K562 (cell line): Measurements from ENCODE around the gene LITAF. TPM values are rescaled to one million over a fixed set of nuclear protein-coding genes. Genes with fewer than 3 reads are reported as not detected.

Experiments
- ETV5 ChIP-seq: sonication (generic); formaldehyde crosslinking; IDR thresholded peaks from 2 replicates; pipeline ENCODE4 v1.4.0; 2020; ENCODE audit warnings: low read depth, mild to moderate bottlenecking, missing genetic modification reagents
- MGA ChIP-seq: fragments of 450-650 bp; IDR thresholded peaks from 2 replicates; pipeline ENCODE4 v1.6.1; 2016; ENCODE audit warnings: mild to moderate bottlenecking, moderate library complexity
- NFIC ChIP-seq: fragments of 450-650 bp; IDR thresholded peaks from 2 replicates; pipeline ENCODE4 v1.6.1; 2017; ENCODE audit warnings: mild to moderate bottlenecking, inconsistent platforms
- SMAD1 ChIP-seq: fragments of 150-350 bp; IDR thresholded peaks from 2 replicates; pipeline ENCODE4 v1.6.1; 2014; ENCODE audit warnings: low read length, low read depth; ENCODE audit not compliant: partially characterized antibody
- ZBTB11 ChIP-seq, 3 experiments: fragments of 200-800 bp in 1 of 3; fragments of 250-450 bp in 1 of 3; fragments of 450-650 bp in 1 of 3; sonication (Bioruptor Pico) in 1 of 3; sonication (Bioruptor generic) in 1 of 3; formaldehyde crosslinking in 1 of 3; IDR thresholded peaks; 2 replicates each; pipeline versions ENCODE4 v1.6.1 to v1.8.0; 2016 to 2022; ENCODE audit warnings: mild to moderate bottlenecking in 2 of 3, missing genetic modification characterization in 2 of 3, missing compliant biosample characterization in 1 of 3, moderate library complexity in 1 of 3
- ZFP36 ChIP-seq: fragments of 150-350 bp; IDR thresholded peaks from 2 replicates; pipeline ENCODE4 v1.6.1; 2018; ENCODE audit warnings: low read length, low read depth; ENCODE audit not compliant: partially characterized antibody
- ZNF717 ChIP-seq: fragments of 250-450 bp; sonication (Bioruptor Pico); IDR thresholded peaks from 2 replicates; pipeline ENCODE4 v1.5.0; 2021
- ZNF740 ChIP-seq, 3 experiments: fragments of 200-800 bp in 1 of 3; sonication (Bioruptor generic) in 1 of 3; sonication (generic) in 1 of 3; formaldehyde crosslinking in 1 of 3; IDR thresholded peaks; 2 replicates each; pipeline versions ENCODE4 v1.6.1 to v1.8.0; 2016 to 2022; ENCODE audit warnings: mild to moderate bottlenecking in 2 of 3, missing compliant biosample characterization in 2 of 3, missing genetic modification characterization in 2 of 3, missing genetic modification reagents in 1 of 3
- ZNF766 ChIP-seq: fragments of 200-800 bp; sonication (Bioruptor generic); conservative IDR thresholded peaks from 2 replicates; pipeline ENCODE4 v1.6.1; 2016; ENCODE audit warnings: missing genetic modification characterization, missing compliant biosample characterization
- ZNF785 ChIP-seq: fragments of 250-450 bp; sonication (Bioruptor Pico); IDR thresholded peaks from 2 replicates; pipeline ENCODE4 v1.4.0; 2020; ENCODE audit warnings: mild to moderate bottlenecking
- polyA plus RNA-seq, 8 experiments: library from polyadenylated mRNA; depleted of rRNA in 4 of 8; stranded (reverse) in 5 of 8; unstranded in 3 of 8; fragments of >200 nt; fragmentation: Nextera tagmentation in 2 of 8; fragmentation: Illumina TruSeq in 1 of 8; extraction: Ambion mirVana in 2 of 8; extraction: Trizol in 1 of 8; gene quantifications; 2 replicates each; pipeline versions ENCODE4 v1.2.1 to v1.2.3, GENCODE V29; 2011 to 2014; ENCODE audit warnings: inconsistent platforms in 1 of 8, missing spikeins in 1 of 8
- total RNA-seq, 7 experiments: library from RNA; depleted of rRNA in 6 of 7; stranded (reverse); fragments of >200 nt in 6 of 7; fragmentation: Illumina TruSeq in 2 of 7; extraction: Trizol in 2 of 7; gene quantifications; 2 replicates each; pipeline versions ENCODE4 v1.2.1 to v1.2.3, GENCODE V29; 2011 to 2021; ENCODE audit warnings: low replicate concordance in 1 of 7

The LITAF gene
- total and polyA plus RNA-seq, 9 of the 15 experiments (the other 6 are each of a cell fraction or from before 2014, with no cell fraction given): 4.1 to 17.8 (median 11.9) TPM

GRCh38 chr16:11612665-11613025, 25.9 kb upstream of the LITAF start (continued):
- TF ChIP-seq ZBTB11 (CRISPR knock-in tag; IDR thresholded peaks at IDR 0.05): peak in 1 of 3 experiments; percentile 86; a peak in 3 of 6 replicates
- peak; percentile 0 for TF ChIP-seq ZFP36
- TF ChIP-seq NFIC: no peak
- TF ChIP-seq ZNF766 (CRISPR knock-in tag): peak; percentile 14; the same call in 1 of the 2 replicates
- no peak for TF ChIP-seq ETV5 (CRISPR knock-in tag)
- TF ChIP-seq ZNF717 (CRISPR knock-in tag): no peak
- TF ChIP-seq ZNF740 (CRISPR knock-in tag; IDR thresholded peaks at IDR 0.05): no peak
- no peak for TF ChIP-seq ZNF740 (tag; IDR thresholded peaks at IDR 0.05)
- TF ChIP-seq SMAD1: no peak
- no peak; the same call in 1 of the 2 replicates for TF ChIP-seq MGA
- TF ChIP-seq ZNF785 (CRISPR knock-in tag): 0 out of 2 replicates have a peak, but pooled peaks have one; percentile 2
